ENCODE results near the gene UBC.
A peak's percentile ranks its signal among the peaks of the same experiment; 100 is the strongest.
"Not testable (repeated sequence)": the region's sequence is repeated elsewhere in the genome, so short reads cannot be mapped to it uniquely, and the experiment has no call there.

UBC gene

DNA sequence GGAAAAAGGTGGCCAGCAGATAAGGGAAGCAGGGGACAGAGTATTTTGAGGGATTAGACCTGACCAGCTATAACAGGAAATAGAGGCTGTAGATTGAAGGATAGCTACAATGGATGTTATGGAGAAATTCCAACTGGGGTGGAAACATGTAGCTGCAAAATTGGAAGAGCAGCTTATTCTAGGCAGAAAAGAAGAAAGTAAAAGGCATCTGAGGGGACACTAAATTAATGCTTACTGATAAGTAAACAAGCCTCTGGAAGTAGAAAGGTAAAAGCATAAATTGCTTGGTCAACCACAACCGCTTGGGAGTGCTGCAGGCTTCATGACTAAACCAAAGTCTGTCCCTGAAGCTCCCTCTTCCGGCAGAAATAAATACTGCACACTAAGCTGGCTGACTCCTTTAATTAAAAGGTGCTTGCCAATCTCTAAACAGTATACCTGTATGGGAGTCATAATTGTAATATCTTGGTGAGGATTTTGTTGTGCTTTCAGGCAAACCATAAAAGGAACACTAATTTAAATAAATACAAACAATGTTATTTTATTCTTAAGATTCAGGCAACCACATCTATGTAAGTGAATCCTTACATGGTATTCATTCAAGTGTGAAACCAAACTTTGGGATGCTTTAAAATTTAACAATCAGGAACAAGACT lies 7.7 kb downstream of the UBC start:
- peaks cover 9 to 15% (median 12%) of the 10 kb centered on the region in 5 donors for H3K36me3 ChIP-seq (ENCODE audit: control insufficient read depth in 5 of 5, insufficient read depth in 5 of 5, low read length in 5 of 5)
- peaks cover 10 to 44% (median 41%) of the 10 kb centered on the region in 5 donors for H3K4me1 ChIP-seq (ENCODE audit: control insufficient read depth in 5 of 5, insufficient read depth in 5 of 5, low read length in 5 of 5)
- no peaks in the 10 kb centered on the region for H3K27me3 ChIP-seq (ENCODE audit: control insufficient read depth in 5 of 5, insufficient read depth in 4 of 5, low read length in 5 of 5)
- no peak overlapping the region for H3K4me3 ChIP-seq (ENCODE audit: low read depth in 1 of 5, low read length in 5 of 5)
- H3K27ac ChIP-seq (ENCODE audit: low read depth, low read length): no peak overlapping the region
- no peak overlapping the region for H3K9ac ChIP-seq (ENCODE audit: low read length in 5 of 5)
- H3K9me3 ChIP-seq (ENCODE audit: control insufficient read depth in 5 of 5, low read length in 5 of 5): no peaks in the 10 kb centered on the region

DNA sequence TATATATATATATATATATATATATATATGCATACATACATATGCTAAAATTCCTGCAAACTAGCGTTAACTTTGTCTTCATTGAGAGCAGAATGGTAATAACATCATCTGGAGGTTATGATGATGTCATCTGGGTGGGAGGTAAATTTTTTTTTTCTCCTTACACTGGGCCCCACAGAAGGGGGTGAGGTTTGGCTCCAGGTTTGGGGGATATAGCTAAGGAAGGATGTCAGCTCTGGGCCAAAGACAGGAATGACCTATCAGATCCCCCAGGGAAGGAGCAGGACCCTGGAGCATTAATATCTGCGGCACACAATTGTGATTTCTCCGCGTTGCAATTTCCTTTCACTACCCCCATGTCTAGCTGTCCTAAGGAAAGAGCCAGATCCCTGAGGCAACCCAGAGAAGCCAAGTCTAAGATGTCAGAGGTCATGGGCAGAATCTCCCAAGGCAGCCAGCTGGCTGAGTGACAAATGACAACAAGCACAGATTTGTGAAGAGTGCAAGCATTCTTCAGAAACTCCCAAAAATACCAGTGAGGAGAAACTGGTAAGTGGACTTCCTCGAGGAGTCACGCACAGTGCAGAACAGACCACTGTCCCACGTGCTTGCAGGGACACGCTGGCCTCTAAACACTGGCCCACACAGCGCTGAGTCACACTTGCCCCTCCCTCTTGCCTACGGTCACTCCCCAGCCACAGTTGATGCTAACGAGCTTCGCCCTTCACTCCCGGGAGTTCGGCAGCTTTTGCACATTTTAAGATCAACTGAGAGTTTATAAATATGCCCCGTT lies 9.9 kb downstream of the UBC start:
- Histone ChIP-seq H3K9ac (ENCODE audit: low read length in 5 of 5) (peak overlapping the region in 3 of 5 donors; percentile 2 to 26 (median 21)), H3K4me1 (ENCODE audit: control insufficient read depth in 5 of 5, insufficient read depth in 5 of 5, low read length in 5 of 5) (peaks cover 3 to 22% (median 20%) of the 10 kb centered on the region in 5 donors), H3K36me3 (ENCODE audit: control insufficient read depth in 5 of 5, insufficient read depth in 5 of 5, low read length in 5 of 5) (no peaks in the 10 kb centered on the region), H3K9me3 (ENCODE audit: control insufficient read depth in 5 of 5, low read length in 5 of 5) (no peaks in the 10 kb centered on the region), H3K4me3 (ENCODE audit: low read depth in 1 of 5, low read length in 5 of 5) (peak overlapping the region in 4 of 5 donors; percentile 4 to 62 (median 17)), H3K27ac (ENCODE audit: low read depth, low read length) (peak overlapping the region; percentile 73), H3K27me3 (ENCODE audit: control insufficient read depth in 5 of 5, insufficient read depth in 4 of 5, low read length in 5 of 5) (no peaks in the 10 kb centered on the region)

DNA sequence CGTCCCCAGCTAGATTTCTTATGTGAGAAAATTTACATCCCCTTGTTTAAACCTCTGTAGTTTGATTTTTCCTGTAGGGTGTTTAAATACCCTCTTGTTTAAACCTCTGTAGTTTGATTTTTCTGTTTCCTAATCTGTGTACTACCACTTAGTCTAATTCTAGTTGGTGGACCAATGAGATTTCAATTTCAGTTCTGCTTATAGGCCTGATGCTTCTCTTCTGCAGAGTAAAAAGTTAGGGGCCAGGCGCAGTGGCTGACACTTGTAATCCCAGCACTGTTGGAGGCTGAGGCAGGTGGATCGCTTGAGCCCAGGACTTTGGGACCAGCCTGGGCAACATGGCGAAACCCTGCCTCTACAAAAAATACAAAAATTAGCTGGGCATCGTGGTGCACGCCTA lies 11.5 kb downstream of the UBC start:
- H3K27ac ChIP-seq (ENCODE audit: low read depth, low read length): no peak overlapping the region
- no peaks in the 10 kb centered on the region for H3K27me3 ChIP-seq (ENCODE audit: control insufficient read depth in 5 of 5, insufficient read depth in 4 of 5, low read length in 5 of 5)
- H3K9ac ChIP-seq (ENCODE audit: low read length in 5 of 5): no peak overlapping the region
- H3K4me1 ChIP-seq (ENCODE audit: control insufficient read depth in 5 of 5, insufficient read depth in 5 of 5, low read length in 5 of 5): peaks cover 3 to 32% (median 26%) of the 10 kb centered on the region in 5 donors
- no peak overlapping the region for H3K4me3 ChIP-seq (ENCODE audit: low read depth in 1 of 5, low read length in 5 of 5)
- no peaks in the 10 kb centered on the region for H3K36me3 ChIP-seq (ENCODE audit: control insufficient read depth in 5 of 5, insufficient read depth in 5 of 5, low read length in 5 of 5)
- H3K9me3 ChIP-seq (ENCODE audit: control insufficient read depth in 5 of 5, low read length in 5 of 5): no peaks in the 10 kb centered on the region

DNA sequence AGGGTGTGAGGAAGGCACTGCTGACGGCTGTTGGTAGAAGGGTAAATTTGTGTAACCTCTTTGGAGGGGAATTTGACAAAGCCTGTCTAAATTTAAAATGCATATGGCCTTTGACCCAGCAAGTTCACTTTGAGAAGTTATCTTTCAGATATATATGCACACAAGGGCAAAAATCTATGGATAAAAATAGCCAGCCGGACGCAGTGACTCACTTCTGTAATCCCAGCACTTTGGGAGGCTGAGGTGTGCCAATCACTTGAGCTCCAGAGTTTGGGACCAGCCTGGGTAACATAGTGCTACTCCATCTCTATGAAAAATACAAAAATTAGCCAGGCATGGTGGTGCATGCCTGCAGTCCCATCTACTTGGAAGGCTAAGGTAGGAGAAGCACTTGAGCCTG lies 13.4 kb downstream of the UBC start:
- H3K36me3 ChIP-seq (ENCODE audit: control insufficient read depth in 5 of 5, insufficient read depth in 5 of 5, low read length in 5 of 5): no peaks in the 10 kb centered on the region
- no peak overlapping the region for H3K27ac ChIP-seq (ENCODE audit: low read depth, low read length)
- H3K27me3 ChIP-seq (ENCODE audit: control insufficient read depth in 5 of 5, insufficient read depth in 4 of 5, low read length in 5 of 5): no peaks in the 10 kb centered on the region
- peaks cover 3 to 28% (median 22%) of the 10 kb centered on the region in 5 donors for H3K4me1 ChIP-seq (ENCODE audit: control insufficient read depth in 5 of 5, insufficient read depth in 5 of 5, low read length in 5 of 5)
- no peaks in the 10 kb centered on the region for H3K9me3 ChIP-seq (ENCODE audit: control insufficient read depth in 5 of 5, low read length in 5 of 5)
- no peak overlapping the region for H3K9ac ChIP-seq (ENCODE audit: low read length in 5 of 5)
- H3K4me3 ChIP-seq (ENCODE audit: low read depth in 1 of 5, low read length in 5 of 5): no peak overlapping the region

DNA sequence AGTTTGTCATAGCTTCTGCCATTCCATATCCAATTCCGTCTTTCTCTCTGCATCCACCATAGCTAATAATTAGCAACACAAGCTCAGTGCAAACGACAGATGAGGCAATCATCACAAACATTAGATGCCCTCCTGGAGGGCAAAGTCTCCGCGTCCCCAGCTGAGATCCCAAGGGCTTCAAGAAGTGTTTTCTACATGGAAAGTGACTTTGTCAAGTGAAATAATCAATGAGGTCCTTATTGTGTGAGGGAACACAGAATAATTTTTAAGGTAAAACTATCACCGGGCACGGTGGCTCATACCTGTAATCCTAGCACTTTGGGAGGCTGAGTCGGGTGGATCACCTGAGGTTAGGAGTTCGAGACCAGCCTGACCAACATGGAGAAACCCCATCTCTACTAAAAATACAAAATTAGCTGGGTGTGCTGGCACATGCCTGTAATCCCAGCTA lies 14.1 kb downstream of the UBC start:
- peaks cover 3 to 27% (median 21%) of the 10 kb centered on the region in 5 donors for H3K4me1 ChIP-seq (ENCODE audit: control insufficient read depth in 5 of 5, insufficient read depth in 5 of 5, low read length in 5 of 5)
- not testable (repeated sequence) for H3K9ac ChIP-seq (ENCODE audit: low read length in 5 of 5); H3K27me3 ChIP-seq (ENCODE audit: control insufficient read depth in 5 of 5, insufficient read depth in 4 of 5, low read length in 5 of 5); H3K27ac ChIP-seq (ENCODE audit: low read depth, low read length); H3K9me3 ChIP-seq (ENCODE audit: control insufficient read depth in 5 of 5, low read length in 5 of 5); H3K36me3 ChIP-seq (ENCODE audit: control insufficient read depth in 5 of 5, insufficient read depth in 5 of 5, low read length in 5 of 5); H3K4me3 ChIP-seq (ENCODE audit: low read depth in 1 of 5, low read length in 5 of 5)

DNA sequence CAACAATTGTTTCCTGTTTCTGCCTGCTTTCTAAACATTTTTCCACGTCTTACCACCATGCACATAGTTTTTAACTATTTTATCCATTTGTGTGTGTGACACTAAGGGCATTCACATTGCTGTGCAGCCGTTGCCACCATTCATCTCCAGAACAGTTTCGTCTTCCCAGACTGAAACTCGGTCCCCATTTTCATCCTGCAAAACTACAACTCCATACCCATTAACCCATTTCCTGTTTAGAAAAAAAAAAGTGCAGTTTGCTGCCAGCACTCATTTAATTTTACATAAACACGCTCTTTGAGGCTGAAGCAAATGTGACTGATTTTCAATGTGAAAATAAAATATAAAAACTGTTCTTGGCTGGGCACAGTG lies 15.5 kb downstream of the UBC start:
- H3K36me3 ChIP-seq (ENCODE audit: control insufficient read depth in 5 of 5, insufficient read depth in 5 of 5, low read length in 5 of 5): no peaks in the 10 kb centered on the region
- no peak overlapping the region for H3K27ac ChIP-seq (ENCODE audit: low read depth, low read length)
- peaks cover 0 to 15% (median 9%) of the 10 kb centered on the region in 5 donors for H3K4me1 ChIP-seq (ENCODE audit: control insufficient read depth in 5 of 5, insufficient read depth in 5 of 5, low read length in 5 of 5)
- peak overlapping the region in 2 of 5 donors; percentile 6 to 7 for H3K4me3 ChIP-seq (ENCODE audit: low read depth in 1 of 5, low read length in 5 of 5)
- no peak overlapping the region for H3K9ac ChIP-seq (ENCODE audit: low read length in 5 of 5)
- H3K27me3 ChIP-seq (ENCODE audit: control insufficient read depth in 5 of 5, insufficient read depth in 4 of 5, low read length in 5 of 5): no peaks in the 10 kb centered on the region
- no peaks in the 10 kb centered on the region for H3K9me3 ChIP-seq (ENCODE audit: control insufficient read depth in 5 of 5, low read length in 5 of 5)

DNA sequence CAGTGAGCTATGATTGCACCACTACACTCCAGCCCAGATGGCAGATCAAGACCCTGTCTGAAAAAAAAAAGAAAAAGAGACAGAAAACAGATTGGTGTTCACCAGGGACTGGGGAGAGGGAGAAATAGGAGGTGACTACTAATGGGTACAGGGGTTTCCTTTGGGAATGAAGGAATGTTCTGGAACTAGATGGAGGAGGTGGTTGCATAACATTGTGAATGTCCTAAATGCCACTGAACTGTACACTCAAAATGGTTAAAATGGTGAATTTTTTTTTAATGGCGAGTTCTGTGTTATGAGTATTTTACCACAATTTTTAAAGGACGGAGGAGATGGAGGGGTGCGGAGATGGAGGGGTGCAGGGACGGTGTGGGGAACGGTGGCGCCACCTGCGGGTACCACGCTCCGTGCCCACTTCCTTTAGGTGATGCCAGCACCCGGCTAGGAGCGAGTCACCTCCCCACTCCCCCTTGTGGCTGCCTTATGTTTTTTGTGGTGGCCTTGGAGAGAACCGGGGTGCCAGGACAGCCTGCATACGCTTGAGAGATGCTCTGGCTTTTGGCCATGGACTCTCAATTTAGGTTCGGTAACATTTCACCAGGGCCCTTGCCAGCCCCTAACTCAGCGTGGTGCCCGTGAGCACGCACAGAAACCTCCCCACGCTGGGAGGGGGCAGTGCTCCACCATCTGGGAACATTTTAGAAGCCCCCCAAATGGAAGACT lies 16.1 kb downstream of the UBC start:
- no peaks in the 10 kb centered on the region for H3K27me3 ChIP-seq (ENCODE audit: control insufficient read depth in 5 of 5, insufficient read depth in 4 of 5, low read length in 5 of 5)
- peak overlapping the region in 1 of 5 donors; percentile 6 for H3K4me3 ChIP-seq (ENCODE audit: low read depth in 1 of 5, low read length in 5 of 5)
- H3K36me3 ChIP-seq (ENCODE audit: control insufficient read depth in 5 of 5, insufficient read depth in 5 of 5, low read length in 5 of 5): no peaks in the 10 kb centered on the region
- no peak overlapping the region for H3K27ac ChIP-seq (ENCODE audit: low read depth, low read length)
- H3K9me3 ChIP-seq (ENCODE audit: control insufficient read depth in 5 of 5, low read length in 5 of 5): no peaks in the 10 kb centered on the region
- peaks cover 0 to 15% (median 9%) of the 10 kb centered on the region in 5 donors for H3K4me1 ChIP-seq (ENCODE audit: control insufficient read depth in 5 of 5, insufficient read depth in 5 of 5, low read length in 5 of 5)
- H3K9ac ChIP-seq (ENCODE audit: low read length in 5 of 5): no peak overlapping the region

DNA sequence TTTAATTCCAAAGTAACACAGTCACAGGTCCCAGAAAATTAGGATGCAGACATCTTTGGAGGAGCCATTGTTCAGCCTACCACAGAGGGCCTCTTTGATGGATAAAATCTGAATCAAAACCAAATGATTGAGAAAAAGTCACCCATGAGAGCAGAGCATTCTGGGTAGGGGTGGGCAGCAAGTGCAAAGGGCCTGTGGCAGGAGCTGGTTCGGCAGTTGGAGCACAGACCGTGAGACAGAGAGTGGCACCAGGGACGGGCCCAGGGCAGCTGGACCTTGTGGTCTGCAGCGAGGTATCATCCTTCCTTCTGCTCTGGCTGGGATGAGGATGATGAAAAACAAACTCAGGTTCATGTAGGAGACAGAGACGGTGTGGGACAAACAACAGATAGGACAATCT lies 18.0 kb downstream of the UBC start:
- no peak overlapping the region for H3K4me3 ChIP-seq (ENCODE audit: low read depth in 1 of 5, low read length in 5 of 5)

DNA sequence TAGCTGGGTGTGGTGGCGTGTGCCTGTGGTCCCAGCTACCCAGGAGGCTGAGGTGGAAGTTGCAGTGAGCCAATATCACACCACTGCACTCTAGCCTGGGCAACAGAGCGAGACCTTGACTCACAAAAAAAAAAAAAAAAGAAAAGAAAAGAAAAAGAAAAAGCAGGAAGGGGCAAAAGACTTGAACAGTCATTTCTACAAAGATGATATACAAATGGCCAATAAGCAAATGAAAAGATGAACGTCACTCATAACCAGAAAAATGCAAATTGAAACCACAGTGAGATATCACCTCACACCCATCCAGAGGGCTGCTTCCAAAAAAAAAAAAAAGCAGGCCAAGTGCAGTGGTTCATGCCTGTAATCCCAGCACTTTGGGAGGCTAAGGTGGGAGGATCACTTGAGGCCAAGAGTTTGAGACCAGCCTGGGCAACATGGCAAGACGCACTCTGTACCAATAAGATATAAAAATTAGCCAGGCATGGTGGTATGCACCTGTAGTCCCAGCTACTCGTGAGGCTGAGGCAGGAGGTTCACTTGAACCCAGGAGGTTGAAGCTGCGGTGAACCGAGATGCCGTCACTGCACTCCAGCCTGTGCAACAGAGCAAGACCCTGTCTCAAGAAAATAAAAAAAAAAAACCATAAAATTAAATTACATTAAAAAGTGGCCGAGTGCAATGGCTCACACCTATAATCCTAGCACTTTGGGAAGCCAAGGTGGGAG lies 20.5 kb downstream of the UBC start:
- Histone ChIP-seq H3K4me1 (ENCODE audit: control insufficient read depth in 5 of 5, insufficient read depth in 5 of 5, low read length in 5 of 5) (peaks cover 0 to 10% (median 9%) of the 10 kb centered on the region in 5 donors), H3K4me3 (ENCODE audit: low read depth in 1 of 5, low read length in 5 of 5) (no peak overlapping the region), H3K27me3 (ENCODE audit: control insufficient read depth in 5 of 5, insufficient read depth in 4 of 5, low read length in 5 of 5) (no peaks in the 10 kb centered on the region), H3K36me3 (ENCODE audit: control insufficient read depth in 5 of 5, insufficient read depth in 5 of 5, low read length in 5 of 5) (no peaks in the 10 kb centered on the region), H3K9me3 (ENCODE audit: control insufficient read depth in 5 of 5, low read length in 5 of 5) (no peaks in the 10 kb centered on the region), H3K27ac (ENCODE audit: low read depth, low read length) (no peak overlapping the region), H3K9ac (ENCODE audit: low read length in 5 of 5) (no peak overlapping the region)

More for the DNA sequence above, 18.0 kb downstream of the UBC start:
- Histone ChIP-seq H3K9me3 (ENCODE audit: control insufficient read depth in 5 of 5, low read length in 5 of 5) (no peaks in the 10 kb centered on the region), H3K36me3 (ENCODE audit: control insufficient read depth in 5 of 5, insufficient read depth in 5 of 5, low read length in 5 of 5) (no peaks in the 10 kb centered on the region), H3K27ac (ENCODE audit: low read depth, low read length) (no peak overlapping the region), H3K27me3 (ENCODE audit: control insufficient read depth in 5 of 5, insufficient read depth in 4 of 5, low read length in 5 of 5) (no peaks in the 10 kb centered on the region), H3K4me1 (ENCODE audit: control insufficient read depth in 5 of 5, insufficient read depth in 5 of 5, low read length in 5 of 5) (peaks cover 0 to 15% (median 9%) of the 10 kb centered on the region in 5 donors), H3K9ac (ENCODE audit: low read length in 5 of 5) (no peak overlapping the region)
